ENCODE results near the gene PRR15L.
"Not testable (repeated sequence)": the region's sequence is repeated elsewhere in the genome, so short reads cannot be mapped to it uniquely, and the experiment has no call there.

The PRR15L gene

GRCh38 chr17:47935468-47935867, 22.2 kb downstream of the PRR15L start:
- not testable (repeated sequence) for DNase-seq (ENCODE audit: low read depth in 2 of 2)

- DNase-seq (ENCODE audit: low read depth in 2 of 2) = no peak
Observed at GRCh38 chr17:47934856-47935255, 22.8 kb downstream of the PRR15L start.

GRCh38 chr17:47931848-47932247, 25.8 kb downstream of the PRR15L start:
- no peak for DNase-seq (ENCODE audit: low read depth in 2 of 2)

GRCh38 chr17:47929218-47930000, 28.3 kb downstream of the PRR15L start:
- no peak for DNase-seq (ENCODE audit: low read depth in 2 of 2)

- DNase-seq (ENCODE audit: low read depth in 2 of 2) = no peak
Observed at GRCh38 chr17:47928415-47928814, 29.3 kb downstream of the PRR15L start.

- no peak for DNase-seq (ENCODE audit: low read depth in 2 of 2)
Observed at GRCh38 chr17:47927821-47928400, 29.8 kb downstream of the PRR15L start.

DNA sequence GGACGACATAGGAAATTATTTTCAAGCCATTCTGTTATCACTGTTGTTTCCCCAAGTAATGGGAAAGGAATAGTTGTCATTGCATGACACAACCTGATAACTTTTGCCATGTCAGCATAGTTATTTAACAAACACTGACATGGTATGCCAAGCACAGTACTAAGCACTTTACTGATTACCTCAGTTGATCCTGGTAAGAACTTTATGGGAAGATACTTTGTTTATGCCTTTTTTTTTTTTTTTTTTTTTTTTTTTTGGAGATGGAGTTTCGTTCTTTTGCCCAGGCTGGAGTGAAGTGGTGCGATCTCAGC, 32.0 kb downstream of the PRR15L start:
- DNase-seq (ENCODE audit: low read depth in 2 of 2) = no peak

DNA sequence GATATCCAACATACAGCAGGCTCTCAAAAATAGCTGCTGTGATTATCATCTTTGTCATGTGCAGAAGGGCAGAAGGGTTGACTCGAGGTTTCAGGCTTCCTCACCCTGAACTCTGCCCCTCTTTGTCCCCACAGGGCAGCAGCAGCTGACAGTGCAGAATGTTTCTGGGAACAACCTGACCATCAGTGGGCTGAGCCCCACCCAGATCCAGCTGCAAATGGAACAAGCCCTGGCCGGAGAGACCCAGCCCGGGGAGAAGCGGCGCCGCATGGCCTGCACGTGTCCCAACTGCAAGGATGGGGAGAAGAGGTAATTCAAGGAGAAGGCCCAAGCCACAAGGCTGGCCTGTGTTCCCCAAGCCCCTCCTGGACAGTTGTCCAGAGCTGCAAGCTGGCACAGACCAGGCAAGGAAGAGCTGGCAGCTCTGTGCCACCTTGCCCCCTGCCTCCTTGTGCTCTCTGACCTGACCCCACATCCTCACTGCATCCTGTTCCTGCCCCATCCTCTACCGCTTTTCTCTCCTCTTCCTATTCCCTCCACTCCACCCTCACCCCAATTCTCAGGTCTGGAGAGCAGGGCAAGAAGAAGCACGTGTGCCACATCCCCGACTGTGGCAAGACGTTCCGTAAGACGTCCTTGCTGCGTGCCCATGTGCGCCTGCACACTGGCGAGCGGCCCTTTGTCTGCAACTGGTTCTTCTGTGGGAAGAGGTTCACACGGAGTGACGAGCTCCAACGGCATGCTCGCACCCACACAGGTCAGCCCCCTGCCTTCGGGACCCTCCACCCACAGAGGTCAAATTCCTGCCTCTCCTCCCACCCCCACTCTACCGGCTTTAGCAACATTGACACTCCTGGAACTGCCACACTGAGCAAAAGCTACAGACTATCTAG, 32.7 kb downstream of the PRR15L start:
- DNase-seq (ENCODE audit: low read depth in 2 of 2) = no peak

- DNase-seq (ENCODE audit: low read depth in 2 of 2) = not testable (repeated sequence)
Observed at GRCh38 chr17:47919889-47920288, 37.8 kb downstream of the PRR15L start.

DNA sequence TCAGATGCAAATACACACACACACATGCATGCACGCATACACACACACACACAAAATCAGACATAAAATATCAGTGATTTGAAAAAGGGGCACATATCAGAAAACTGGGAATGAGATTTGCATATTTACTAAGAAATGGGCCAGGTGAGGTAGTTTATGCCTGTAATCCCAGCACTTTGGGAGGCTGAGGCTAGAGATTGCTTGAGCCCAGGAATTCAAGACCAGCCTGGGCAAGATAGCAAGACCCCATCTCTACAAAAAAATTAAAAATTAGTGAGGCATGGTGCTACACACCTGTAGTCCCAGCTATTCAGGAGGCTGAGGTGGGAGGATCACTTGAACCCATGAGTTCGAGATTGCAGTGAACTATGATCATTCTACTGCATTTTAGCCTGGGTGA, 38.7 kb downstream of the PRR15L start:
- no peak for DNase-seq (ENCODE audit: low read depth in 2 of 2)

- no peak for DNase-seq (ENCODE audit: low read depth in 2 of 2)
Observed at GRCh38 chr17:47918006-47918405, 39.7 kb downstream of the PRR15L start.

DNA sequence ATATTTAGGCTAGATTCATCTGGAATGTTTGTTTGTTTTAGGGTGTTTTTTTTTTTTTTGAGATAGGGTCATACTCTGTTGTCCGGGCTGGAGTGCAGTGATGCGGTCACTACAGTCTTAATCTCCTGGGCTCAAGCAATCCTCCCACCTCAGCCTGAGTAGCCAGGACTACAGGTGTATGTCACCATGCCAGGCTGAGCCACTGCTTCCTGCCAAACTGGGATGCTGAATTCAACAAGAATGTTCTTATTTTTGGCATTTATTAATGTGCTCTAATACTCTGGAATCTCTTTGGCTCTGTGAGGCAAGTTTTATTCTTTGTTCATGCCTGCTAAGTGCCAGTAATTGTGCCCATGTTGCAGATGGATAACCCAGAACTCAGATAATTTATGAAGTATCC, 40.1 kb downstream of the PRR15L start:
- no peak for DNase-seq (ENCODE audit: low read depth in 2 of 2)

- DNase-seq (ENCODE audit: low read depth in 2 of 2) = no peak
Observed at GRCh38 chr17:47916489-47917208, 41.0 kb downstream of the PRR15L start.

DNA sequence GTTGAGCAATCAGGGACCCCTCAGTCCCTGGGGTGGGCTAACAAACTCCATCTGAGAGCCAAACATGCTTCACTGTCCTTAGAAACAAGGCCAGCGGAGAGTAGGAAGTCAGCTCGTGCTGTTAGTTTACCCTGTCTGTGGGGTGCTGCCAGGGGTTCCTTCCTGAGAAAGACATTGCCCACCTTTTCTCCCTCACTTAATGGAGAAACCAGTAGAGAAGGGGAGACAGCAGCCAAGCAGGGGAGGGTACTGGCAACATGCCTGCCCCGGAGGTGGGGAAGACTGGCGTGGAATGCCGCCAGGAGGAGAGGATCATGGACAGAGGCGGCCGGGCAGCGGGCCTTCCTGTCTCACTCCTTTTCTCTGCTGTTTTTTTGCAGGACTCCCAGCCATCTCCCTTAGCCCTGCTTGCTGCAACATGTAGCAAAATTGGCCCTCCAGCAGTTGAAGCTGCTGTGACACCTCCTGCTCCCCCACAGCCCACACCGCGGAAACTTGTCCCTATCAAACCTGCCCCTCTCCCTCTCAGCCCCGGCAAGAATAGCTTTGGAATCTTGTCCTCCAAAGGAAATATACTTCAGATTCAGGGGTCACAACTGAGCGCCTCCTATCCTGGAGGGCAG, 41.8 kb downstream of the PRR15L start:
- no peak for DNase-seq (ENCODE audit: low read depth in 2 of 2)

DNA sequence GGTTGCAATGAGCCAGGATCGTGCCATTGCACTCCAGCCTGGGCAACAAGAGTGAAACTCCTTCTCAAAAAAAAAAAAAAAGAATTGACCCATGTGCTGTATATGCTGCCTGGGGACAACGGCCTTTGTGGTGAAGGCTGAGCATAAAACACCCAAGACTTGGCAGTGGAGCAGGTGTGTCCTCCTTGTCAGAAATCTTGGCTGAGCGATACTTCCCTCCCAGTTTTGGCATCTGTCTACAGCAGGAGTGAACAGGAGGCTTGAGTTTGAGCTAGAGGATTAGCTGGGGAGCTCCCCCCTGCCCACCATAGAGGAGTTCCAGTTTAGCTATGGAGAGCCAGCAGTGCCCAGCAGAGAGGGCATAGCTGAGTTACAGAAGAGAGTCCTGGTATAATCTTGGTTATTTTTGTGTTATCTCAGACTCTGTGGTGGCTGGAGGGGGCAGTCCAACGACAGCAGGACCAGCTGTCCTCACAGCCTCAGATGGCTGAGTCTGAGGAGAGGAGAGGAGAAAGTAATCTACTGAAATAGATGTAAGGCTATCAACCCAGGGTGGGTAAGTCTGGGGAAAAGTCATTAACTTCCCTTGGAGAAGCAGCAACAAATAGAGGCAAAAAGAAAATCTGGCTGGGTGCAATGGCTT, 43.3 kb downstream of the PRR15L start:
- DNase-seq (ENCODE audit: low read depth in 2 of 2) = no peak

DNA sequence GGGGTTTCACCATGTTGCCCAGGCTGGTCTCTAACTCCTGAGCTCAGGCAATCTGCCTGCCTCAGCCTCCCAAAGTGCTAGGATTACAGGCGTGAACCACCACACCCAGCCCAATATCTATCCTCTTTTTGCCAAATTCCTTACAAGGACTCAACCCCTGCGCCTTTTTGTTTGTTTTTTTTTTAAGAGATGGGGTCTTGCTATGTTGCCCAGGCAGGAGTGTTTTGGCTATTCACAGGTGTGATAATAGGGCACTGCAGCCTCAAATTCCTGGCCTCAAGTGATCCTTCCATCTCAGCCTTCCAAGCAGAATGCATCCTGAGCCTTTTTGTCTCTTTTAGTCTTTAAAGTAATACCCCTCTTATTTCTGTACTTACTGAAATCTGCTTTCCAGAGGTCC, 44.6 kb downstream of the PRR15L start:
- DNase-seq (ENCODE audit: low read depth in 2 of 2) = no peak

DNA sequence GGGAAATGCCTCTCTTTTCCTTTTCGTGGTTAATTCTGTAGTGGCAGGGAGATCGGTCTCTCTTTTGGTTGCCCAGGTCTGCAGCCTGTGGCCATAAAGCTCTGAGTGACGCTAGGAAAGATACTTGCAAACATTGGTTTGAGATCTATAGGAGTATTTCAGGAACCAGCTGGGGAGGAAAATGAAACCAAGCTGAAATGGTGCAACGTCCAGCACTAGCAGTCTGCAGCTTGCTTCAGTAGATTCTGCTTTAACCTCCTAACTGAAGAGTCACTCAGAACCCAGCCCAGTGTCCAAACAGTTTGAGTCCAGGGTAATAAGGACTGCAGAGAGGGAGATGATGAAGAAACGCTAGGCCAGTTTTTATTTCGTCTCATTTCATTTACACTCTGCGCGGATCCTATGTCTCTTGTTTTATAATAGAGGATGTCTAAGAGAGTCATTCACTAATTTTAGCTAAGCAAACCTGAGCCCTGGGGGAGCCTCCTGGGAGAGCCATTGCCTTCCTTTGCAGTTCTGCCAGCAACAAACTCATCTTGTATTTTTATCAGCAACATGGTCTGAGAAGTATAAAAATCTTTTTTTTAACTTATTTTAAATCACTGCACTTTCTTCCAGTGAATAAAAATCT, 49.6 kb downstream of the PRR15L start:
- DNase-seq (ENCODE audit: low read depth in 2 of 2) = no peak

DNA sequence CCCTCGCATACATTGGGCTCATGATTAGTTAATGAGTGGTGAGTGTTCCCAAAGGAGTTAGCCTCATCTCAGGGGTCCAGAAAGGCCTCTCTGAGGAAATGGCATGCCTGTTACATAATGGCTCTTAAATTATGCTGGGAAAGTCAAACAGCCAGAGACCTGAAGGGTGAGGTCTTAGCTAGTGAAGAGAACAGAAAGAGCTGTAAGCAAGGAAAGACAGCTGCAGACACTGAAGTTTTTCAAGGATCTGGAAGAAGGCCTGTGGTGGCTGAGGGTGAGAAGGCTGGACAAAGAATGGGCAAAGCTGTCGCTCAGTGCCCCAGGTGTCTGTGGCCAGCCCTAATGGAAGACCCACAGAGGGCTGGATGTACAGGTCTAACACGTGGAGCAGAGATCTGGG, 51.2 kb downstream of the PRR15L start:
- no peak for DNase-seq (ENCODE audit: low read depth in 2 of 2)

- no peak for DNase-seq (ENCODE audit: low read depth in 2 of 2)
Observed at GRCh38 chr17:47905221-47905733, 52.4 kb downstream of the PRR15L start.

GRCh38 chr17:47902039-47902744, 55.5 kb downstream of the PRR15L start:
- no peak for DNase-seq (ENCODE audit: low read depth in 2 of 2)
